B cell (primary cell): ENCODE results near the gene SMNDC1. TPM values are rescaled to one million over a fixed set of nuclear protein-coding genes. Genes with fewer than 3 reads are reported as not detected.

Experiments
- ATAC-seq: fragments of 200-7000 bp; cut with Tn5 transposase; one replicate; pipeline ENCODE4 v1.10.0; 2021; ENCODE audit warnings: low read depth, mild to moderate bottlenecking, moderate number of reproducible peaks, moderate library complexity
- CTCF ChIA-PET: fragments of 350-600 bp; sonication (Branson Sonifier 250); formaldehyde crosslinking; loops from one replicate; lab custom pipeline; 2021; ENCODE audit warnings: antibody characterized with exemption, inconsistent platforms; lab: Charles Lee
- POLR2A ChIA-PET: fragments of 350-600 bp; sonication (Branson Sonifier 250); formaldehyde crosslinking; loops from one replicate; lab custom pipeline; 2021; ENCODE audit warnings: antibody characterized with exemption; lab: Charles Lee
- DNase-seq: peaks from one replicate; pipeline ENCODE4 v3.0.0; 2013
- H2AFZ ChIP-seq: 2 replicates; pipeline ENCODE4 v1.6.1; 2012; ENCODE audit warnings: mild to moderate bottlenecking, low read depth, low read length; ENCODE audit not compliant: insufficient read depth, poor library complexity, severe bottlenecking
- H3K27ac ChIP-seq, 2 donors: 1 replicate in 1 of 2; 2 replicates in 1 of 2; pipeline ENCODE4 v1.5.1; 2012 to 2013; ENCODE audit warnings: low read length in 2 of 2, mild to moderate bottlenecking in 2 of 2, moderate library complexity in 1 of 2
- H3K27me3 ChIP-seq, 4 experiments: fragments of 200-600 bp in 1 of 4; sonication (generic) in 1 of 4; replicated peaks in 1 of 4; 1 replicate in 2 of 4; 2 replicates in 2 of 4; pipeline versions ENCODE4 v1.6.1 to v1.7.0; 2013 to 2016; ENCODE audit warnings: low read length in 3 of 4, mild to moderate bottlenecking in 2 of 4, mixed read lengths in 1 of 4, moderate library complexity in 1 of 4; ENCODE audit not compliant: insufficient read depth in 4 of 4, control insufficient read depth in 3 of 4; ENCODE audit errors: control extremely low read depth in 1 of 4
- H3K36me3 ChIP-seq, 2 experiments: replicated peaks in 1 of 2; 1 replicate in 1 of 2; 2 replicates in 1 of 2; pipeline versions ENCODE4 v1.6.1 to v1.7.1; 2013; ENCODE audit warnings: low read length in 1 of 2; ENCODE audit not compliant: insufficient read depth in 2 of 2, control insufficient read depth in 1 of 2; ENCODE audit errors: control extremely low read depth in 1 of 2, extremely low read depth in 1 of 2
- H3K4me1 ChIP-seq, 2 donors: fragments of 200-600 bp in 1 of 2; sonication (generic) in 1 of 2; 1 replicate in 1 of 2; 2 replicates in 1 of 2; pipeline versions ENCODE4 v1.5.1 to v1.6.1; 2013 to 2017; ENCODE audit warnings: low read length in 2 of 2; ENCODE audit not compliant: control insufficient read depth in 2 of 2, insufficient read depth in 2 of 2
- H3K4me2 ChIP-seq: replicated peaks from 2 replicates; pipeline ENCODE3; 2012; ENCODE audit warnings: mild to moderate bottlenecking, low read depth, low read length; ENCODE audit not compliant: poor library complexity, severe bottlenecking
- H3K4me3 ChIP-seq, 5 experiments: fragments of 200-600 bp in 1 of 5; sonication (generic) in 1 of 5; 1 replicate in 3 of 5; 2 replicates in 2 of 5; pipeline versions ENCODE4 v1.5.1 to v1.7.0; 2011 to 2016; ENCODE audit warnings: low read length in 4 of 5, mild to moderate bottlenecking in 4 of 5, low read depth in 2 of 5, control low read depth in 1 of 5, moderate library complexity in 1 of 5; ENCODE audit not compliant: insufficient read depth in 1 of 5; ENCODE audit errors: control extremely low read depth in 1 of 5, extremely low read depth in 1 of 5
- H3K79me2 ChIP-seq: fragments of 200-600 bp; sonication (generic); one replicate; pipeline ENCODE4 v1.6.0; 2016; ENCODE audit warnings: low read length; ENCODE audit not compliant: control insufficient read depth, insufficient read depth
- H3K9ac ChIP-seq: fragments of 200-600 bp; sonication (generic); 2 replicates; pipeline ENCODE4 v1.6.1; 2017; ENCODE audit warnings: mild to moderate bottlenecking, low read length, moderate library complexity
- H3K9me3 ChIP-seq, 3 donors: one replicate each; pipeline versions ENCODE4 v1.6.1 to v1.7.1; 2013; ENCODE audit warnings: low read length in 2 of 3; ENCODE audit not compliant: control insufficient read depth in 2 of 3, insufficient read depth in 1 of 3; ENCODE audit errors: control extremely low read depth in 1 of 3
- H4K20me1 ChIP-seq: 2 replicates; pipeline ENCODE4 v1.6.0; 2012; ENCODE audit warnings: mild to moderate bottlenecking, low read length; ENCODE audit not compliant: insufficient read depth, control insufficient read depth, poor library complexity, severe bottlenecking
- H3K27ac Mint-ChIP-seq: one replicate; pipeline ENCODE4 v1.8.0; 2021; ENCODE audit warnings: mixed read lengths
- H3K27me3 Mint-ChIP-seq: one replicate; pipeline ENCODE4 v1.8.0; 2021; ENCODE audit warnings: mixed read lengths
- H3K4me1 Mint-ChIP-seq: one replicate; pipeline ENCODE4 v1.8.0; 2021; ENCODE audit warnings: mixed read lengths
- H3K4me3 Mint-ChIP-seq: one replicate; pipeline ENCODE4 v1.8.0; 2021; ENCODE audit warnings: mixed read lengths
- H3K9me3 Mint-ChIP-seq: one replicate; pipeline ENCODE4 v1.8.0; 2022; ENCODE audit warnings: mixed read lengths; ENCODE audit not compliant: insufficient read depth
- EZH2 ChIP-seq: IDR thresholded peaks from 2 replicates; pipeline ENCODE4 v1.6.1; 2012; ENCODE audit warnings: borderline replicate concordance, low read depth, mild to moderate bottlenecking, moderate library complexity, low read length; ENCODE audit not compliant: insufficient read depth, poor library complexity, severe bottlenecking
- WGBS: methylation state at CpG from one replicate; pipeline ENCODE4 v1.1.5; 2013; ENCODE audit warnings: missing lambda C conversion rate; ENCODE audit not compliant: insufficient coverage; 5-methylcytosine and 5-hydroxymethylcytosine counted together
- intact Hi-C: fragments of 100-400 bp; cut with micrococcal nuclease; formaldehyde crosslinking; loops from one replicate; pipeline ENCODE4 v1.10.0; 2022
- polyA plus RNA-seq: library from polyadenylated mRNA; depleted of rRNA; stranded (reverse); fragments of >200 nt; gene quantifications from 2 replicates; pipeline ENCODE4 v1.2.3, GENCODE V29; 2012
- total RNA-seq, 2 donors: library from RNA; stranded (reverse); fragments of 120-200 nt in 1 of 2; gene quantifications; 1 replicate in 1 of 2; 2 replicates in 1 of 2; pipeline versions ENCODE4 v1.2.3 to v1.2.4, GENCODE V29; 2013 to 2022
- TF ChIP-seq, protein P1 (sequence below): fragments of 200-600 bp; IDR thresholded peaks from one replicate; pipeline ENCODE4 v1.8.0; 2022; ENCODE audit warnings: antibody characterized with exemption, mild to moderate bottlenecking

The SMNDC1 gene
- total and polyA plus RNA-seq, 2 donors (not counting 1 experiment from before 2014, with no cell fraction given) = 12.1 to 36.0 TPM

GRCh38 chr10:110269374-110270318, 35.1 kb downstream of the SMNDC1 start:
- H3K27ac Mint-ChIP-seq = no peak overlapping the region
- no peaks in the 10 kb centered on the region for H3K9me3 ChIP-seq
- H3K36me3 ChIP-seq = no peaks in the 10 kb centered on the region
- H3K27me3 ChIP-seq = no peaks in the 10 kb centered on the region
- ATAC-seq (peak; percentile 17), DNase-seq (peak; percentile 15)
- peak overlapping the region in 1 of 5 experiments; percentile 27 for H3K4me3 ChIP-seq
- no peaks in the 10 kb centered on the region for H3K27me3 Mint-ChIP-seq
- no peaks in the 10 kb centered on the region for H3K79me2 ChIP-seq
- H3K4me3 Mint-ChIP-seq = peak overlapping the region; percentile 51
- ChIA-PET POLR2A (no interaction called here), CTCF (interaction anchor here (0.5 to 1.3 kb wide), 2 partner anchors 38 to 132 kb away, joined by 4 read pairs; no protein-coding TSS in a partner anchor)
- peaks cover 0 to 24% of the 10 kb centered on the region in 2 donors for H3K4me1 ChIP-seq
- H3K9me3 Mint-ChIP-seq = no peaks in the 10 kb centered on the region
- H3K9ac ChIP-seq = peak overlapping the region; percentile 45
- TF ChIP-seq, protein P1, sequence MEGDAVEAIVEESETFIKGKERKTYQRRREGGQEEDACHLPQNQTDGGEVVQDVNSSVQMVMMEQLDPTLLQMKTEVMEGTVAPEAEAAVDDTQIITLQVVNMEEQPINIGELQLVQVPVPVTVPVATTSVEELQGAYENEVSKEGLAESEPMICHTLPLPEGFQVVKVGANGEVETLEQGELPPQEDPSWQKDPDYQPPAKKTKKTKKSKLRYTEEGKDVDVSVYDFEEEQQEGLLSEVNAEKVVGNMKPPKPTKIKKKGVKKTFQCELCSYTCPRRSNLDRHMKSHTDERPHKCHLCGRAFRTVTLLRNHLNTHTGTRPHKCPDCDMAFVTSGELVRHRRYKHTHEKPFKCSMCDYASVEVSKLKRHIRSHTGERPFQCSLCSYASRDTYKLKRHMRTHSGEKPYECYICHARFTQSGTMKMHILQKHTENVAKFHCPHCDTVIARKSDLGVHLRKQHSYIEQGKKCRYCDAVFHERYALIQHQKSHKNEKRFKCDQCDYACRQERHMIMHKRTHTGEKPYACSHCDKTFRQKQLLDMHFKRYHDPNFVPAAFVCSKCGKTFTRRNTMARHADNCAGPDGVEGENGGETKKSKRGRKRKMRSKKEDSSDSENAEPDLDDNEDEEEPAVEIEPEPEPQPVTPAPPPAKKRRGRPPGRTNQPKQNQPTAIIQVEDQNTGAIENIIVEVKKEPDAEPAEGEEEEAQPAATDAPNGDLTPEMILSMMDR = no peak
- no peak for TF ChIP-seq EZH2
- H2AFZ ChIP-seq = peak overlapping the region; percentile 3
- peak overlapping the region; percentile 51 for H3K4me2 ChIP-seq
- H4K20me1 ChIP-seq = peaks cover 8% of the 10 kb centered on the region
- intact Hi-C loops = loop anchor here (5.0 kb wide), 1 partner anchor 37 kb away; no protein-coding TSS in a partner anchor
- peak overlapping the region in 1 of 2 donors; percentile 38 for H3K27ac ChIP-seq
- WGBS = no CpG with 5 or more reads among the region's 4 CpGs
- H3K4me1 Mint-ChIP-seq = peaks cover 35% of the 10 kb centered on the region

- Histone ChIP-seq H3K79me2 (no peaks in the 10 kb centered on the region), H2AFZ (no peak overlapping the region), H3K36me3 (no peaks in the 10 kb centered on the region), H3K4me2 (peak overlapping the region; percentile 51), H3K9me3 (no peaks in the 10 kb centered on the region), H3K27ac (no peak overlapping the region), H4K20me1 (peaks cover 8% of the 10 kb centered on the region), H3K4me3 (no peak overlapping the region), H3K27me3 (no peaks in the 10 kb centered on the region), H3K9ac (peak overlapping the region; percentile 45), H3K4me1 (peaks cover 0 to 24% of the 10 kb centered on the region in 2 donors)
- Mint-ChIP-seq H3K4me3 (peak overlapping the region; percentile 51), H3K4me1 (peaks cover 32% of the 10 kb centered on the region), H3K9me3 (no peaks in the 10 kb centered on the region), H3K27me3 (no peaks in the 10 kb centered on the region), H3K27ac (no peak overlapping the region)
- TF ChIP-seq, protein P1 = no peak
- no peak for TF ChIP-seq EZH2
- CTCF ChIA-PET = interaction anchor here (1.3 to 2.7 kb wide), 3 partner anchors 10 to 131 kb away, joined by 4 to 8 read pairs (median 6); no protein-coding TSS in a partner anchor
- intact Hi-C loops = loop anchor here (5.0 kb wide), 1 partner anchor 37 kb away; no protein-coding TSS in a partner anchor
- POLR2A ChIA-PET = no interaction called here
- WGBS = 71% methylated on average over 1 of the region's 2 CpGs
- ATAC-seq = no peak
- no peak for DNase-seq
Observed at GRCh38 chr10:110268971-110269370, 35.7 kb downstream of the SMNDC1 start.
